Measurements from ENCODE around the gene KRCC1.

DNA sequence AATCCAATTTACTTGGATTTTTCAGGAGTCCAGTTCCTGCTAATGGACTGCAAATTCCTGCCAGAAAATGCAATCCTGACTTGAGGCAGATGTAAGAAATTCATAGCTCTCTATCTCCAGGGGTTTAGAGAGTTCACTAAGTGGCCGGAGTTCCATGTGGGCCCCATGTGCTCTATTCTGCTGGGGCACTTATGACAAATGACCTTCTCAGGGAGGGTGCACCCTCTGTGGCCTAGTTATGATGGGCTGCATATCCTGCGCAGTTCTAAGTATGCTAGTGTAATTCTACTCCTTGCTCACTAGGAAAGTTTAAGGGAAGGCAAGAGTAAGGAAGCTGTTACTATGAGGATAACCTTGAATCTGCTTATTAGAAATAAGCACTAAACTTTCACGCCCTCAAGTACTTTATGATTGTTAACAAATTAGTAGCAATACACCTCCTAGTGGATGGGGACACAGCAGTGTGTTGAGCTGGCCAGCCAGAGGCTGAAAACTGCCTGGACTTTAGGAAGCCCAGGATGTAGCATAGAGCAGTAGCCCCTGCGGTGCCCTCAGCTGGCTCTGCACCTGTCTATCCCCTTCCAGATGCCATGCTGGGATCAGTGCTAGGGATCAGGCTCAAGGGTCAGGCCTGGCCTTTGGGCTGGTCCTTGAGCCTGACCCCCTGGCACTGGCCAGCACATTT, 26.5 kb upstream of the KRCC1 start:
- TF ChIP-seq, protein P1, sequence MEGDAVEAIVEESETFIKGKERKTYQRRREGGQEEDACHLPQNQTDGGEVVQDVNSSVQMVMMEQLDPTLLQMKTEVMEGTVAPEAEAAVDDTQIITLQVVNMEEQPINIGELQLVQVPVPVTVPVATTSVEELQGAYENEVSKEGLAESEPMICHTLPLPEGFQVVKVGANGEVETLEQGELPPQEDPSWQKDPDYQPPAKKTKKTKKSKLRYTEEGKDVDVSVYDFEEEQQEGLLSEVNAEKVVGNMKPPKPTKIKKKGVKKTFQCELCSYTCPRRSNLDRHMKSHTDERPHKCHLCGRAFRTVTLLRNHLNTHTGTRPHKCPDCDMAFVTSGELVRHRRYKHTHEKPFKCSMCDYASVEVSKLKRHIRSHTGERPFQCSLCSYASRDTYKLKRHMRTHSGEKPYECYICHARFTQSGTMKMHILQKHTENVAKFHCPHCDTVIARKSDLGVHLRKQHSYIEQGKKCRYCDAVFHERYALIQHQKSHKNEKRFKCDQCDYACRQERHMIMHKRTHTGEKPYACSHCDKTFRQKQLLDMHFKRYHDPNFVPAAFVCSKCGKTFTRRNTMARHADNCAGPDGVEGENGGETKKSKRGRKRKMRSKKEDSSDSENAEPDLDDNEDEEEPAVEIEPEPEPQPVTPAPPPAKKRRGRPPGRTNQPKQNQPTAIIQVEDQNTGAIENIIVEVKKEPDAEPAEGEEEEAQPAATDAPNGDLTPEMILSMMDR (IDR thresholded peaks at IDR 0.05): no peak
- no peak for TF ChIP-seq EP300 (IDR thresholded peaks at IDR 0.05)
- TF ChIP-seq POLR2A (IDR thresholded peaks at IDR 0.05): no peak

Data from tibial nerve (tissue), 4 donors.